Skeletal muscle cell (primary cell): ENCODE results near the gene RBMS1.
"Not testable (repeated sequence)": the region's sequence is repeated elsewhere in the genome, so short reads cannot be mapped to it uniquely, and the experiment has no call there.

ENCODE experiments used
- DNase-seq: peaks from one replicate; pipeline ENCODE4 v3.0.0-alpha.2; 2010; ENCODE audit warnings: low read depth
- H3K4me3 ChIP-seq: 2 replicates; pipeline ENCODE4 v1.5.1; 2011; ENCODE audit warnings: low read depth, mild to moderate bottlenecking, control low read depth, low read length, moderate library complexity

The RBMS1 gene

DNA sequence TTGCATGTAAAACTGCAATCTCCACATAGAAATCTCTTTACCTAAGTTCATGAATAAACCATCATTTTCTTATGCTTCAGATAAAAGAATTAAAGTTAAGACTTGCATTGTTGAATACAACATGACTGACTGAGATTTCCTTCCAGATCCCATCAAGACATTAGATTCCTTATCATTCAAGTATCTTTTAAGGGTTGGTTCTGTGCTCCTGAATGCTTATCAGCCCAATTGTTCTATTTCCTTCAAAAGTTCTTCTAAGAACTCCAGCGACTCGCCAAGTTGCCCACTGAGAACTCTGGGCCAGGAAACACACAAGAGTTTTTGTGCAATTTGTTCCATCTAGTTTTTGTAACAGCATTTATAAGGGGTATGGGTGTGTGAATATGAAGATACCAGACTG, 120.3 kb downstream of the RBMS1 start:
- no peak for DNase-seq

DNA sequence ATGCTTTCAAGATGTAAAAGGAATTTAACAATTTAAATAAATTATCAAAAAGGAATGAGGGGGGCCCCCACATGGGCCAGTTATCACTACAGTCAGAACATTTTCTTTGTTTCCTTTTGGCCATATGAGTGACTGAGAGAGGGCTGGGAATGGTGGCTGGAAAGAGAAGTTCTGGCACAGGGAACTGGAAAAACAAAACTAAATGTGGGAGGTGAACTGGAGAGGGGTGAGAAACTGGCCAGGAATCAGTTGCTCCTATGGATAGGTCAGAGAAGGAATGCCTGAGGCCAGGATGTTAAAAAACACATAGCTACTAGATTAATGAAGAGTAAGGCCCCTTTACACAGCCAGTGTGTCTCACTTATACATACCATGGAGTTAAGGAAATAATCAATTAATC, 121.0 kb downstream of the RBMS1 start:
- DNase-seq: no peak
- no peak overlapping the region for H3K4me3 ChIP-seq

More for the DNA sequence above, 120.3 kb downstream of the RBMS1 start:
- H3K4me3 ChIP-seq: no peak overlapping the region

DNA sequence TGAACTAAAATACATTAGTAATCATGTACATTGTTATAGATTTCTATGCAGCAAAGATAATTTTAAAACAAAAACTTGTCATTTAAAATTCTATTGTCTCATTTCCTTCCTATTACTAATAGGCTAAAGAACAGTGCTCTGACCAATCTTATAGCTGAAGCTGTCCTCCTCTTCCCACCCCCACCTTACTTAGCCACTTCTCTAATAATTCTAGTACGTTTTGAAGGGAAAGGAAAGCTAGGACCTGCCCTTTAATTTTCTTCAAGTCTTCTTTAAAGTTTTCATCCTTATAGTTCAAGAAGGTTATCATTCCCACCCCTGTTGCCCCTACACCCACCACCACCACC, 121.6 kb downstream of the RBMS1 start:
- H3K4me3 ChIP-seq: no peak overlapping the region
- DNase-seq: no peak

DNA sequence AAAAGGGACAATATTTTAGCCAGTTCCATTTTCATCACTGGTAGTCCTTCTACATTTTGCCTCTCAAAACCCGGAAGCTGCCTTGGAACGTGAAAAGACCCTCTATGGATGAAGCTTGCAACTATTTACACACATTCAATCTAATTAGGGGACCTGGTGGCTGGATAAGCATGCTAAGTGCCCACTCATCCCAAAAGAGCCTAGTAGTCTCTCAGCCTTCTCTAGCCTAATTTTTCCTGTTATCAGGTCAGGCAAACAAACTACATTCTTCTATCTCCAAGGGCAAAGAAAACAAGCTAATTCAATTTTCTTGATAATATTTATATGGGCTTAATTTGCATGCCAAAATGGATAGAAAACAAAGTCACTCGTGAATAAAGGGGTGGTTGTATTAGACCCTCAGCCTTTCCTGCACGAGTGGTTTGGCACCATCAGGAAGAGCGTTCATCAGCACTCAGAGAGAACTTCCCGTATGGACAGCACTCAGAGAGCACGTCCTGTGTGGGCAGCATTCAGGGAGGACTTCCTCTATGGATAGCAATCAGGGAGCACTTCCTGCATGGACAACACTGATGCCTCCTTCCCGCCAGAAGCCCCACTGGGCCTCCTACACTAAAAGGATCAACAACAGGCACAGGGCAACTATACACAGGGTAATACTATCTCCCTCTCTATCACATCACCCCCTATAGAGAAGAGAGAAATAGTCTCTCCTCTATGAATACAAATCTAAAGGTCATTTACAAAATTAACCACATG, 122.2 kb downstream of the RBMS1 start:
- no peak for DNase-seq
- H3K4me3 ChIP-seq: no peak overlapping the region

DNA sequence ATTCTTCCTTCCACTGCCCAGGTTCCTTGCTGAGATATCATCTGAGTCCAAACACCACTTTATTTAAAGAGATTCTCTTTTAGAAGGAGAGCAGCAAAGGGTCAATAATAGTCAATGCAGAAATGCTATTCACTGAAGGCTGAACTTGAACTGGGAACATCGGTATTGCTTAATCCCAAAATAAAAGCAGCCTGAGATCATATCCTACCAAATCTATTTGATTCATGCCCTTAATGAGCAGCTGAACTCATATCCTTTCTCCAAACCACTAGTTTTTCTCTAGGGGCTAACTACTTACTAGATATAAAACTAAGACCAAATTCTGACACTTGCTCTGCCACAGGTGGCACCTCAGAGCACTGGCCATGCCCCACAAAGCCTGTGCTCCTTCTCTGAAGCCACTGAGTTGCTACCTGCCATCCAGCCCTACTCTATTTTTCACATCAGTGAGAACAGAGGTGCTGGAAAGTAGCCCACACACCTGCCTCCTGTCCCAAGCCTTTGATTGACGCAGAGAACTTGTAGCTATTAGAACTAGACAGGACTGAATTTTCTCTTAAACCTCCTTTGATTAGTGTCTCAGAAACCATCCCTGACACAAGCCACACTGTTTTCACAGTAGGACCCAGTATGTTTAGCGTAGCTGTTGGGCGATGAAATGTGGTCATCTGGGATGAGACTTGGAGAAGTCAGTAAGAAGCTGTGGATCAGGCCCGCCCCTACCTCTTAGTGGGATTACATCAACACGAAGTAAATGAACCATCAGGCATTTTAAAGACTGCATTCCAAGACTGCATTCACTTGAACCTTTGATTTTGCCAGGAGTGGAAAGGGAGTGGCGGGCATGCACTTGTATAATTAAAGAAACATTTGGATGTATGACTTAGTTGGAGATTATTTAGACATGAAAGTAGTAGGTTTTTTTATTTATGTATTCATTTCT, 124.3 kb downstream of the RBMS1 start:
- DNase-seq: peak; percentile 61

DNA sequence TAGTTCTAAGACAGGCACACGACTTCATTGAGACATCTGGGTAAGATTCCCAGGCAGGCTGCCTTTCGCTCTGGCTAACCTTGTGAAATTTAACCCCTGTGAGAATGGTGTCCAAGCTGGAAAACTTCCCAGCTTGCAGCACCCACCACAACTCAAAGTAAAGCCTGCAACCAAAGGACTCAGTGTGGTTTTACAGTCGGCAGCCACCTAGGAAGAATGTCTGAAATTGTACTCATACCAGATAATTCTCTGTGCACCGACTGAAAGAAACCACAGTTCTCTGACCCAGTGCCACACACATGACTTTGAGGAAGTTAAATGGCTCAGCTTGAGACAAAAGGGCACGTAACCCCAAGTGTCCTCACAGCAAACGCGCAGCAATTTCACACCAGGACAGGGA, 125.7 kb downstream of the RBMS1 start:
- DNase-seq: peak; percentile 98
- no peak overlapping the region for H3K4me3 ChIP-seq

More for the DNA sequence above, 124.3 kb downstream of the RBMS1 start:
- no peak overlapping the region for H3K4me3 ChIP-seq

DNA sequence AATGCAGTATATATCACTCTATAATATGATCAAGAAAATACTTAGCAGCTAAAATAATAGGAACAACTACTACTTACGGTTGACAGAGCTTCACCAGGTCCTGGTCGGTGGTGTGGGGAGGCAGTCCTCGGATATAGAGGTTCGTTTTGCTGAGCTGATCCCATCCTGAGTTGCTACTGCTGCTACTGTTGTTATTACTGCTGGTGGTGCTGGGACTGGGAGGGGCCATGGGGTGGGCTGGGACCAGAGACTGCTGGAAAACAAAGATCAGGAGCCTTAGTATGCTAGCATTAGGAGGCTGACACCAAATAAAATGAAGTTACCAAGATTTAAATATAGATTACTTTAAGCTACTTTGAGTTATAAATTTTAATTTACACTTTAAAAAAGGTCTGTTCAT, 126.5 kb downstream of the RBMS1 start:
- H3K4me3 ChIP-seq: not testable (repeated sequence)

DNA sequence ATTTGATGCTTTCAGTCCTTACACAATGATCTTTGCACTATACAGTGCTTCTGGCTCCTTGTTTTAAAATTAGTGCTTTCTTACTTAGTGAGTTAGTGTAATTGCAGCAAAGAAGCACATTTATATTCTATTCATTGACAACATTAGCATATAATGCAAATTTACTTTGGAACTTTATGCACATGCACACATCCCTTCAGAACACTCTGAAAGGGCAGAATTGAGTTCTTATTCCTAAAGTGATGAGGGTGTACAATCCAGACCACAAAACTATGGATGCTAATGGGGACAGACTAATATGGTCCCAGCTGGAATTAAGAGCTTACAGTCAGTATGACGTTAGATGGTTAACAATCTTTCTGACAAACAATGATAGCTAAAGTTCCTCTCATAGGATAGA, 127.1 kb downstream of the RBMS1 start:
- no peak overlapping the region for H3K4me3 ChIP-seq
- DNase-seq: no peak

More for the DNA sequence above, 126.5 kb downstream of the RBMS1 start:
- DNase-seq: not testable (repeated sequence)

DNA sequence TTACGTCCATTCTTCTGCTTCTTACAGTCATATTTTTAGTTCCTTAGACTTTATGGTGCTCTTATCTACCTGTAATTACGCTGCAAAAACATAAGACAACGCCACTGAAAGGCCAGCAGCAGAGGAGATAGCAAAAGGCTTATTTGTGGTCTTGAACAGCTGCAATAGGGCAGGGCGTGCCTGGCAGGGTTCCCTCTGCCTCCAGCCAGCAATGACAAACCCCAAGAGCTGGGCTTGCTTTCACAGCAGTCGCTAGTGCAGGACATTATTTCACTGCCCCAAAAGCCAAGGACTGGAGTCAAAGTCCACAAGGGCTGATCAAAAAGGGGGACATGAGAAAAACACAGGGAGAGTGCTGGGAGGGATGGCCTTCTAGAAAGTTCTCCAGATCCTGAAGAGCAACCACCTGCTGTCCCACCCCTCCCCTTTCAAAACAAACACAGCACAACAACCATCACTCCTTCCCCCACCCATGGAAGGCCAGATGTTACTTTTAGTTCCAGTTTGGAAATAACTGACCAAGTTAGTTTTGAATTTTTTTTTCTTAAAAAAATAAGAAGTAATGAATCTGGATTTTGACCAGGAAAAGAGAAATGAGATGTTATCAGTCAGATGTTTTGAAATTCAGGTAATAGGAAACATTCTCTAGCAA, 127.8 kb downstream of the RBMS1 start:
- no peak overlapping the region for H3K4me3 ChIP-seq

DNA sequence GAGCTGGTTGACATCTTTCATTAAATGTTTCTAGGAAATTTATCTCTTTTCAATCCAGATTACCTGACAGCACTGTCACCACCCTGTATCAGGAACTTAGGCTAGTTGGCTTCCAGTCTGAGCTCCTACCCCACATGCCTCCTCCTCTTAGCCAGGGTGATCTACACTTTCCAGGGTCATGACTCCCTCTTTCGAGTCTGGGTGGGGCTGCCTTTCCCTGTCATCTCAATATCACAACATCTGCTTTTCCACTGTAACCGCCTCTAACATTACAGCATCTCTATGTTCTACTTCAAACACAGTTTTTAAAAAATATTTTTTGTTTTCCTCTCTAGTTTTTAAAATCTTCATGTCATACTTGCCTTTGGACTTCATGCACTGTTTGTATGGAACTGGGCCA, 129.2 kb downstream of the RBMS1 start:
- DNase-seq: no peak
- H3K4me3 ChIP-seq: no peak overlapping the region

More for the DNA sequence above, 127.8 kb downstream of the RBMS1 start:
- no peak for DNase-seq

DNA sequence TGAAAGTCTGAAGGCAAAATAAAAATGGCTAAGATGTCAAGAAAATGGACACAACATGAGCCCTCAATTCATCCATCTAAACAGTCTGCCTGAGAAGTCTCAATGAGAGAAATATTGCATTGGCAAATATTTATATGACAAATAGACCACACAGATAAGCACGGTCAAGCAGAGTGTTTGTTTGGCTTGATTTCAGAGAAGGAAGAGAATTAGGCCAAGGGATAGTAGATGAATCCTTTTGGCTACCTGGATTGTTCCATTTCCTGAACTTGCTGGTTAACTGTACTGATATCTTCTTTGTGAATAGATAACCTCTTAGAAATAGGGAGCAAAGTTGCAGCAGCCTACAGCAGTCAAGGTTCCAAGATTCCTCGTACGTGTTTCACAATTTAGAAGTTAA, 129.6 kb downstream of the RBMS1 start:
- no peak for DNase-seq
- no peak overlapping the region for H3K4me3 ChIP-seq

DNA sequence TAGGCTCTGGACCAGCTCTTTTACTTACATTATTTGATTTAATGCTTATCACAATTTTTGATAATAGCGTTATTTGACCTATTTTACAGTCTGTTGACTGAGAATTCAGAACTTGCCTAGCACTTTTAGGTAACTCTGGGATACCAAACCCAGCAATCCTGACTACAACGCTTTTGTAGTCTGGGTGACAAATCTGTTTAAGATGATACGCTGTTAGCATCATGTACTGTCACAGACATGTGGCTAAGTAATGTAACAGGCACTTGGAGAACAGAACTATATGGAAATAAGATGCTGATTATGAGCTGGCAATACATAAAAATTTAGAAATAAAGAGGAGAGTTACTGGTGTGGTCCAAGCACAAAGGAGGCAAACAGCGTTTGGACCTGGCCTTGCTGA, 130.6 kb downstream of the RBMS1 start:
- H3K4me3 ChIP-seq: no peak overlapping the region
- no peak for DNase-seq

DNA sequence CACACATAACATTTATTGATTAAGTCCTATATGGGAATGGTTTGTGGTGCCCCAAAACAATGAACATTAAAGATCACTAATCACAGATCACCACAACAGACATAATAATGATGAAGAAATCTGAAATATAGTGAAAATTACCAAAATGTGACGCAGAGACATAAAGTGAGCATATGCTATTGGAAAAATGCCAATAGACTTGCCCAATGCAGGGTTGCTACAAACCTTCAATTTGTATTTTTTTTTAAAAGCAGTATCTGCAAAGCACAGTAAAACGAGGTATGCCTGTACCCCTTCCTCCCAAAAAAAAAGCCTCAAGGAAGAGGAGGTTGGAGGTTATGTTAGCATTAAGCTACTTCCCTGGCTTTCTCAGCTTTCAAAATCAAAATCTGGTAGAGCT, 131.1 kb downstream of the RBMS1 start:
- no peak for DNase-seq
- H3K4me3 ChIP-seq: no peak overlapping the region

DNA sequence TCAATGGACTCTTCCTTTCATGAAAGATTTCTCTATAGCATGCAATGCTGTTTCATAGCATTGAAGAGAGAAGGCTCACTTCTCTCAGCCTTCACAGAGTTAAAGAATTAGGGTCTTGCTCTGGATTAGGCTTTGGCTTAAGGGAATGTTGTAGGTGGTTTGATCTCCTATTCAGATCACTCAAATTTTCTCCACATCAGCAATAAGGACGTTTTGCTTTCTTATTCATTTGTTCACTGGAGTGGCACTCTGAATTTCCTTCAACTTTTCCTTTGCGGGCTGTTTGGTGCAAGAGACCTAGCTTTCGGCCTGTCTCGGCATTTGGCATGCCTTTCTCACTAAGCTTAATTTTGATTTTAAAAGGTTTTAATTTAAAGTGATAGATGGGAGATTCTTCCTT, 131.6 kb downstream of the RBMS1 start:
- no peak overlapping the region for H3K4me3 ChIP-seq
- no peak for DNase-seq

DNA sequence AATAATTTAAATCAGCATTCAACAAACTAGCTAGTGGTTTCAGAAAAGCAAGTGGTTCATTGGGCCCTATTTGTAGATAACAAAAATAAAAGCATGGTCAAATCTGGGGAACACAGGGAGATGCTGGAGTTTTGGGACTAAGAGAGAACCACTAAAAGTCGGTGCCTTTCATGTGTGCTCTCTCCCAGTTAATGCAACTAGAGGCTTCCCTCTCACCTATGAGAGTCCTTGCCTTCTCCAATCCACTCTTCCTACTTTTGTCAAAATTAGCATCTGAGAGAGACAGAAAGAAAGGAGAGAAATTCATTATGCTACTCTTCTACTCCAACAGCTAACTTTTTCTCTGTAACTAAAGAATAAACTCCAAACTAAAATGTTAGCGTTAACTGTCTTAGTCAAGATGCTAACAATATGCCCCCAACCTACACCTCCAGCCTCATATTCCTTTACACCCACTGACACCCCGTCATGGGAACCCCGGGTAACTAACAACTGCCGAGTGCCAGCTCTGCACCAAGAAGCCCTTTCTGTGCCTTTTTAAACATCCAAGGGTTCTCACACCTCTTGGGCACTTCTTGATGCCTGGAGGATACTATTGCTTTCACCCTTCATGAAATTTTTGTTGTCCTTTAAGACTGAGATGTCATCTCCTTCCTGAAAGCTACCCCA, 133.4 kb downstream of the RBMS1 start:
- no peak for DNase-seq
- no peak overlapping the region for H3K4me3 ChIP-seq

DNA sequence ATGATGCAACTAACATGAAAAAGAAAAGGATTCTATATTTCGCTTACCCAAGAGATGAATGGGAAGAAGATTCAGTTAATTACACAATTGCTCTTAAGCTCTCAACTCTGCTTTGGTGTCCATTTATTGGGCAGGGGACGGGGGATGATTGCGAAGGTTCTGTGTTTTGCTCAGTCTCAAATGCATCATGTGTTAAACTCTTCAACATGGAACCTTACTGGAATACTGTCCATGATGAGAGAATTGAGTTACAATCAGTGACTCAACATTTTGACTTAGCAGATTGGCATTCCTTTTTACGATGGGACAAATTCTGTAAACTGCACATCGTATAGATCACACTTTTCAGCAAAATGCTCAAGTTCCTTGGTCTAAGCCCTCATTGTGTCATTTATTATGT, 135.6 kb downstream of the RBMS1 start:
- DNase-seq: peak; percentile 96
- no peak overlapping the region for H3K4me3 ChIP-seq

DNA sequence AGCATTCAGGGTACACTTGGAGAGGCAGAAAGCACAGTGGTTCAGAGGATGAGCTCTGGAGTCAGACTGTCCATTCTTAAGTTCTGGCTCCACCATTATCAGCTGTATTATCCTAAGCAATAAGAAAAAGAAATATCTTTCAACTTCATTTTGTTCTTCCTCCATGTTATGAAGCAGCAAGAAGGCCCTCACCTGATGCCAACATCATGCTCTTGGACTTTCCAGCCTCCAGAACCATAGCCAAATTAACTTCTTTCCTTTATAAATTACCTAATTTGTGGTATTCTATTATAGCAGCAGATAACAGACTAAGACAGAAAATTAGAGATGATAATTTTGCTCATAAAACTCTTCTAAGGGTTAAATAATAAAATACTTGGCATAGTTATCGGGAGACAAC, 137.1 kb downstream of the RBMS1 start:
- H3K4me3 ChIP-seq: no peak overlapping the region
- no peak for DNase-seq

DNA sequence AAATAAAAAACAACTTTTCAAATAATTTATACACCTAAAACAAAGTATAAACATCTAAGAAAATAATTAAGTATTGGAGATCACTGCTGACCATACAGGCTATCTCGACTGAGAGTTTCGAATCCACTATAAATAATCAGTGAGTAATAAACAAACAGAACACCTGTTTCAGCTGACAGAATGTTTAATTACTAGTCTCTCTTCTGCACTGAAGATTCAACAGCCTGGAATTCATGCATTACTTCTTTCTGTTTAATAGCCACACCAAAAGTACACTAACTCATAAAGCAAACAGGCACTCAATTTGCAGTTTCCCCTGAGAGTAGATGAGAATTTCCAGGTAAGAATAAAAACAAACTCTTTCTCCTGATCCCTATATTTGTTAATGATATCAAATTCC, 138.5 kb downstream of the RBMS1 start:
- DNase-seq: no peak
- H3K4me3 ChIP-seq: no peak overlapping the region

DNA sequence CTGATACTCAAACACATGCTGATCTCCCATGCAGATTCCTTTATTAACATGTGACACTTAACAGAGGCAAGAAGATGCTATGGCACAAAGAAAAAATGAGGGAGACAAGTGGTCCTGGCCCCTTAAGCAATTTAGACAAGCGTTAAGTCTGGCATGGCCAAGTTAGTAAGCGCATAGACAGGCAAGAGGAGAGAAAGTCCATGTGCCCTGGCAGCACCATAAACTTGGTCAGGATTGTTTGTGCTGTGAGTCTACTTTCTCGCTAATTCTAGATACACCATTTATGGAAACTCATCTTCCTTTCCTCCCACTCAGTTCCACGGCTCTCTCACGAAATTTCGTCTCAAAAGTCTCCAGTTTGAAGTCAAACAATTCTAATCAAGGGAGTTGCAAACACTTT, 138.9 kb downstream of the RBMS1 start:
- no peak for DNase-seq
- no peak overlapping the region for H3K4me3 ChIP-seq

DNA sequence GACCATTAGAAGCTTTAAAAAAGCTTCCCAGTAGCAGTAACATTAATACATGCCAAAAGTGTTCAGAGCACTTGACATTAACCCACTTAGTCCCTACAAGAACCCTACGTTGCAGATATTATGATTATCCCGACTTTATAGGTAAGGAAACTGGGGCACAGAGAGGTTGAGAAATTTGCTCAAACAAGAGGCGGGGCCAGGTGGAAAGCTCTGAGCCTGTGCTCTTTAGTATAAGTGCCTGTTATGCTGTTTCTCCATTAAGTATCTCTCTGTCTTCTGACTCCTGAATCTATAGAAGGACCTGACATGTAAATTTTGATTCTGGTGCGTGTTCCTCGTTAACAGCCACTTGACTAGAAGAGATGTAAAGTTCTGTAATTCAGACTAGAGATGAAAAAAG, 139.8 kb downstream of the RBMS1 start:
- no peak for DNase-seq
- no peak overlapping the region for H3K4me3 ChIP-seq
